ENCODE data around the gene RELN. TPM values are rescaled to one million over a fixed set of nuclear protein-coding genes. Genes with fewer than 3 reads are reported as not detected.

The RELN gene
- total and polyA plus RNA-seq, 2 donors from 2014 or later: 0.95 to 5.4 TPM

DNA sequence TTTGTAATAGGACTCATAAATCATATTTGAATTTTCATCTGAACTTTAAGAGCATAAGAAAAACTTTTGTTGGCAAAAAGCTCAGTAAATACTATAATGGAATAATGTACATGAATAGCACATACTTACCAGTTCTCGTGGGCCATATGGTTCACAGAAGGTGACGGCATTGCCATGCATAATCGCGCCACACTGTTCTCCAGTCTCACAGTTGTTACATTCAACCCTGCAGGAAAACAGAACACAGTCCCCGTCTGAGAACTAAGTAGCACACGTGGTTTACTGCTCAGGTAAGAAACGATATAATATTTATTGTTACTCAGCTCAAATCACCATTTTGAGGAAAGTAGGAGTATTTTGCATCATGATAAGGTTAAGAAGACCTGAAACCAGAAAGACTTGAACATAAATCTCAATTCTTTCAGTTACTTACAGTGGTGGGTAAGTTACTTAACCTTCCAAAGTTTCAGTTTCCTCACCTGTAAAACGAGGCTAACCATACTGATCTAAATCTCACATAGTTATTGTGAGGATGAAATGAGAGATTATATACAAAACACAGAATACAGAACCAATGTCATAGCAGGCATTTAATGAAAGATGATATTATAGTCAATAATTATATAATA lies 261.4 kb downstream of the RELN start:
- no peak for TF ChIP-seq CTCF (IDR thresholded peaks at IDR 0.05; ENCODE audit: borderline replicate concordance, extremely low read depth, insufficient read depth)
- no peaks in the 10 kb centered on the region for H3K9me3 ChIP-seq (ENCODE audit: control insufficient read depth in 2 of 3, insufficient read depth in 1 of 3, low read length in 3 of 3)
- no peak for FAIRE-seq

GRCh38 chr7:103719070-103719469 lies 270.4 kb downstream of the RELN start:
- FAIRE-seq (no peak), DNase-seq (no peak)
- Histone ChIP-seq H3K36me3 (ENCODE audit: control insufficient read depth in 2 of 3, insufficient read depth in 3 of 3, low read length in 3 of 3) (no peaks in the 10 kb centered on the region), H3K27ac (ENCODE audit: low read depth in 2 of 2, low read length in 2 of 2) (no peak overlapping the region), H3K9me3 (ENCODE audit: control insufficient read depth in 2 of 3, insufficient read depth in 1 of 3, low read length in 3 of 3) (no peaks in the 10 kb centered on the region), H3K9ac (ENCODE audit: low read length in 3 of 3) (no peak overlapping the region), H3K4me3 (ENCODE audit: low read length in 3 of 3) (no peak overlapping the region), H3K4me1 (ENCODE audit: control insufficient read depth in 2 of 3, insufficient read depth in 2 of 3, low read depth in 1 of 3, low read length in 3 of 3) (no peaks in the 10 kb centered on the region), H3K27me3 (ENCODE audit: control insufficient read depth, insufficient read depth, low read length) (no peaks in the 10 kb centered on the region)
- TF ChIP-seq CTCF (IDR thresholded peaks at IDR 0.05; ENCODE audit: borderline replicate concordance, extremely low read depth, insufficient read depth): no peak
- intact Hi-C loops (cut with DNase I): no loop called here

More for the DNA sequence above, 261.4 kb downstream of the RELN start:
- no peak for DNase-seq
- intact Hi-C loops (cut with DNase I): no loop called here
- Histone ChIP-seq H3K9ac (ENCODE audit: low read length in 3 of 3) (no peak overlapping the region), H3K27me3 (ENCODE audit: control insufficient read depth, insufficient read depth, low read length) (no peaks in the 10 kb centered on the region), H3K4me1 (ENCODE audit: control insufficient read depth in 2 of 3, insufficient read depth in 2 of 3, low read depth in 1 of 3, low read length in 3 of 3) (no peaks in the 10 kb centered on the region), H3K36me3 (ENCODE audit: control insufficient read depth in 2 of 3, insufficient read depth in 3 of 3, low read length in 3 of 3) (no peaks in the 10 kb centered on the region), H3K4me3 (ENCODE audit: low read length in 3 of 3) (no peak overlapping the region), H3K27ac (ENCODE audit: low read depth in 2 of 2, low read length in 2 of 2) (no peak overlapping the region)

GRCh38 chr7:103718482-103719061 lies 270.9 kb downstream of the RELN start:
- H3K27ac ChIP-seq (ENCODE audit: low read depth in 2 of 2, low read length in 2 of 2): no peak overlapping the region
- no peak overlapping the region for H3K9ac ChIP-seq (ENCODE audit: low read length in 3 of 3)
- no peaks in the 10 kb centered on the region for H3K4me1 ChIP-seq (ENCODE audit: control insufficient read depth in 2 of 3, insufficient read depth in 2 of 3, low read depth in 1 of 3, low read length in 3 of 3)
- no peaks in the 10 kb centered on the region for H3K36me3 ChIP-seq (ENCODE audit: control insufficient read depth in 2 of 3, insufficient read depth in 3 of 3, low read length in 3 of 3)
- no peaks in the 10 kb centered on the region for H3K27me3 ChIP-seq (ENCODE audit: control insufficient read depth, insufficient read depth, low read length)
- intact Hi-C loops (cut with DNase I): no loop called here
- no peak for FAIRE-seq
- peak in 1 of 5 donors; percentile 2 for DNase-seq
- no peaks in the 10 kb centered on the region for H3K9me3 ChIP-seq (ENCODE audit: control insufficient read depth in 2 of 3, insufficient read depth in 1 of 3, low read length in 3 of 3)
- H3K4me3 ChIP-seq (ENCODE audit: low read length in 3 of 3): no peak overlapping the region
- no peak for TF ChIP-seq CTCF (IDR thresholded peaks at IDR 0.05; ENCODE audit: borderline replicate concordance, extremely low read depth, insufficient read depth)
